ENCODE measurements around the gene ST3GAL4. TPM values are rescaled to one million over a fixed set of nuclear protein-coding genes. Genes with fewer than 3 reads are reported as not detected.

The ST3GAL4 gene
- total and polyA plus RNA-seq, 8 donors = 30.2 to 38.8 (median 34.6) TPM

- no peak for TF ChIP-seq CTCF (IDR thresholded peaks at IDR 0.05)
- H3K9me3 ChIP-seq = no peaks in the 10 kb centered on the region
- no peaks in the 10 kb centered on the region for H3K27me3 ChIP-seq
- ATAC-seq (no peak), DNase-seq (peak in 1 of 4 donors; percentile 56)
- no peak overlapping the region for H3K27ac ChIP-seq
- peaks cover 9 to 28% of the 10 kb centered on the region in 2 donors for H3K4me1 ChIP-seq
- intact Hi-C loops (cut with DNase I) = no loop called here
- H3K36me3 ChIP-seq = no peaks in the 10 kb centered on the region
- no peak overlapping the region for H3K4me3 ChIP-seq
Observed at GRCh38 chr11:126461996-126462395, 106.5 kb downstream of the ST3GAL4 start.

DNA sequence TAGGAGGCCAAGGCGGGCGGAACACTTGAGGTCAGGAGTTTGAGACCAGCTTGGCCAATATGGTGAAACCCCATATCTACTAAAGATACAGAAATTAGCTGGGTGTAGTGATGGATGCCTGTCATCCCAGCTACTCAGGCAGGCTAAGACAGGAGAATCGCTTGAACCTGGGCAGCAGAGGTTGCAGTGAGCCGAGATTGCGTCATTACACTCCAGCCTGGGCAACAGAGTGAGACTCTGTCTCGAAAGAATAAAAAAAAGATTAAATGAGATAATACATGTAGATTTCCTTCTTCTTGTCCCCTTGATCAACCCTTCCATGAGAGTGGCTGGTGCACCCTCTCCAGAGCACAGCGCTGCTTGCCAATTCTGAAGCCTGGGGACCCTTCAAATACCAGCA lies 106.9 kb downstream of the ST3GAL4 start:
- DNase-seq = peak in 1 of 4 donors; percentile 24
- intact Hi-C loops (cut with DNase I) = no loop called here
- no peaks in the 10 kb centered on the region for H3K36me3 ChIP-seq

More for the DNA sequence above, 106.9 kb downstream of the ST3GAL4 start:
- Histone ChIP-seq H3K9me3 (no peaks in the 10 kb centered on the region), H3K27me3 (no peaks in the 10 kb centered on the region), H3K4me1 (peaks cover 9 to 32% of the 10 kb centered on the region in 2 donors), H3K4me3 (no peak overlapping the region), H3K27ac (no peak overlapping the region)
- no peak for TF ChIP-seq CTCF (IDR thresholded peaks at IDR 0.05)
- ATAC-seq = no peak

Other genes with a start within 250 kb of the ST3GAL4 start
- 10 to 100 TPM; 13.2 to 21.1 TPM for gene RPUSD4, start 144.0 kb upstream of the ST3GAL4 start, total RNA-seq
- gene RPUSD4, start 144.0 kb upstream of the ST3GAL4 start, polyA plus RNA-seq (ENCODE audit: insufficient read length in 6 of 6) = 10 to 100 TPM; 39.7 to 45.8 (median 43.3) TPM
- 10 to 100 TPM; 23.7 to 27.8 TPM for gene FAM118B, start 143.9 kb upstream of the ST3GAL4 start, total RNA-seq
- 10 to 100 TPM; 27.7 to 34.9 (median 29.5) TPM for gene FAM118B, start 143.9 kb upstream of the ST3GAL4 start, polyA plus RNA-seq (ENCODE audit: insufficient read length in 6 of 6)
- 100 to 1,000 TPM; 129 to 154 TPM for gene SRPRA, start 86.8 kb upstream of the ST3GAL4 start, total RNA-seq
- gene SRPRA, start 86.8 kb upstream of the ST3GAL4 start, polyA plus RNA-seq (ENCODE audit: insufficient read length in 6 of 6) = 10 to 100 TPM; 67.9 to 95.1 (median 73.2) TPM
- gene FOXRED1, start 86.5 kb upstream of the ST3GAL4 start, total RNA-seq = 10 to 100 TPM; 19.6 to 24.2 TPM
- gene FOXRED1, start 86.5 kb upstream of the ST3GAL4 start, polyA plus RNA-seq (ENCODE audit: insufficient read length in 6 of 6) = 10 to 100 TPM; 39.5 to 59.7 (median 46.5) TPM
- 10 to 100 TPM in 1 of 2 donors, 1 to 10 TPM in 1; 8.5 to 15.4 TPM for gene TIRAP, start 72.6 kb upstream of the ST3GAL4 start, total RNA-seq
- gene TIRAP, start 72.6 kb upstream of the ST3GAL4 start, polyA plus RNA-seq (ENCODE audit: insufficient read length in 6 of 6) = 10 to 100 TPM; 19.2 to 21.0 (median 19.4) TPM
- 10 to 100 TPM; 16.4 to 18.0 TPM for gene DCPS, start 51.6 kb upstream of the ST3GAL4 start, total RNA-seq
- gene DCPS, start 51.6 kb upstream of the ST3GAL4 start, polyA plus RNA-seq (ENCODE audit: insufficient read length in 6 of 6) = 10 to 100 TPM; 19.9 to 24.4 (median 22.1) TPM

Measured in left lung (tissue), 10 donors.